HepG2 (cell line): ENCODE data around the gene RAPGEF6. TPM values are rescaled to one million over a fixed set of nuclear protein-coding genes. Genes with fewer than 3 reads are reported as not detected.

Experiments used
- RFX5 ChIP-seq: IDR thresholded peaks from 2 replicates; pipeline ENCODE4 v1.6.1; 2011; ENCODE audit warnings: low read depth, low read length, improper control_type of control experiment
- SKI ChIP-seq: fragments of 450-650 bp; IDR thresholded peaks from one replicate; pipeline ENCODE4 v1.6.1; 2018; ENCODE audit warnings: mild to moderate bottlenecking; ENCODE audit not compliant: partially characterized antibody
- SSRP1 ChIP-seq: IDR thresholded peaks from 2 replicates; pipeline ENCODE4 v1.6.1; 2016; ENCODE audit warnings: control low read depth
- TAF15 ChIP-seq: fragments of 200-400 bp; formaldehyde crosslinking; IDR thresholded peaks from one replicate; pipeline ENCODE4 v1.6.1; 2018; ENCODE audit warnings: mild to moderate bottlenecking, low read depth, low read length; ENCODE audit not compliant: poor library complexity, severe bottlenecking
- TBX3 ChIP-seq: fragments of 450-650 bp; IDR thresholded peaks from 2 replicates; pipeline ENCODE4 v1.6.1; 2017; ENCODE audit warnings: antibody characterized with exemption, mild to moderate bottlenecking, inconsistent platforms, borderline replicate concordance
- ZNF20 ChIP-seq: sonication (generic); formaldehyde crosslinking; IDR thresholded peaks from 2 replicates; pipeline ENCODE4 v1.4.0; 2020; ENCODE audit warnings: mild to moderate bottlenecking, moderate library complexity, missing genetic modification reagents
- ZNF296 ChIP-seq: sonication (generic); formaldehyde crosslinking; conservative IDR thresholded peaks from 2 replicates; pipeline ENCODE4 v1.5.0; 2020; ENCODE audit warnings: mild to moderate bottlenecking, missing genetic modification reagents
- ZNF44 ChIP-seq: sonication (generic); formaldehyde crosslinking; IDR thresholded peaks from 2 replicates; pipeline ENCODE4 v1.5.1; 2020; ENCODE audit warnings: mild to moderate bottlenecking, missing genetic modification reagents
- ZSCAN21 ChIP-seq: sonication (generic); formaldehyde crosslinking; IDR thresholded peaks from 2 replicates; pipeline ENCODE4 v1.8.0; 2022; ENCODE audit warnings: mild to moderate bottlenecking, missing genetic modification reagents, moderate library complexity, borderline replicate concordance
- polyA plus RNA-seq, 8 experiments: library from polyadenylated mRNA; depleted of rRNA in 3 of 8; stranded (reverse) in 7 of 8; unstranded in 1 of 8; fragments of >200 nt; fragmentation: Illumina TruSeq in 4 of 8; extraction: Trizol in 4 of 8; gene quantifications; 2 replicates each; pipeline versions ENCODE4 v1.2.1 to v1.2.3, GENCODE V29; 2011 to 2016; ENCODE audit warnings: low read depth in 4 of 8, missing spikeins in 1 of 8, mixed read lengths in 1 of 8; ENCODE audit not compliant: insufficient read depth in 1 of 8
- total RNA-seq, 5 experiments: library from RNA; depleted of rRNA; stranded (reverse); fragments of >200 nt; fragmentation: Illumina TruSeq; extraction: Trizol; gene quantifications; 2 replicates each; pipeline ENCODE4 v1.2.3, GENCODE V29; 2016; ENCODE audit warnings: low read depth in 1 of 5
- TF ChIP-seq, protein P1 (sequence below): sonication (generic); formaldehyde crosslinking; IDR thresholded peaks from 2 replicates; pipeline ENCODE4 v1.5.0; 2020; ENCODE audit warnings: mild to moderate bottlenecking, missing genetic modification reagents, borderline replicate concordance
- TF ChIP-seq, protein P2 (sequence below): sonication (generic); formaldehyde crosslinking; IDR thresholded peaks from 2 replicates; pipeline ENCODE4 v1.5.1; 2020; ENCODE audit warnings: missing genetic modification reagents, mild to moderate bottlenecking, borderline replicate concordance
- TF ChIP-seq, protein P3 (sequence below): sonication (generic); formaldehyde crosslinking; IDR thresholded peaks from 2 replicates; pipeline ENCODE4 v1.9.0; 2021; ENCODE audit warnings: missing genetic modification reagents, mild to moderate bottlenecking, borderline replicate concordance
- TF ChIP-seq, protein P4 (sequence below): sonication (generic); formaldehyde crosslinking; IDR thresholded peaks from 2 replicates; pipeline ENCODE4 v1.4.0; 2020; ENCODE audit warnings: mild to moderate bottlenecking, low read depth, missing genetic modification reagents
- TF ChIP-seq, protein P5 (sequence below): sonication (generic); formaldehyde crosslinking; IDR thresholded peaks from 2 replicates; pipeline ENCODE4 v1.4.0; 2020; ENCODE audit warnings: missing genetic modification reagents

Gene RAPGEF6
- total and polyA plus RNA-seq, 2 of the 13 experiments (the other 11 are each of a cell fraction or from before 2014, with no cell fraction given): 7.7 to 24.6 TPM

DNA sequence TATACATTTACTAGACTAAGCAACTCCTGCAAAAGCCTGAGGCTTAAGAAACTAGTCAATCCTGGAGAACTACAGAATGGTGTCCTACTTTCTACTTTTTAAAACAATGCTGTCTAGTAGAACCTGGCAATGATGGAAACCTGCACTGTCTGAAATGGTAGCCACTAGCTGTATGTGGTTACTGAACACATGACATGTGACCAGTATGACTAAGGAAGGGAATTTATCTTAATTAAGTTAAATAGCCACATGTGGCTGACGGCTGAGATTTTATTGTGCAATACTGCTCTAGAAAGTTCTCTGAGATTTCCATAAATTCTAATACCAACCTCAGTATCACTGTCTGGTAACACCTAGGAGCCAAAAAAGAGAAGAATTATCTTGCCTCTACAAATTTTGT is 44.9 kb upstream of the RAPGEF6 start (continued):
- TF ChIP-seq, protein P1, sequence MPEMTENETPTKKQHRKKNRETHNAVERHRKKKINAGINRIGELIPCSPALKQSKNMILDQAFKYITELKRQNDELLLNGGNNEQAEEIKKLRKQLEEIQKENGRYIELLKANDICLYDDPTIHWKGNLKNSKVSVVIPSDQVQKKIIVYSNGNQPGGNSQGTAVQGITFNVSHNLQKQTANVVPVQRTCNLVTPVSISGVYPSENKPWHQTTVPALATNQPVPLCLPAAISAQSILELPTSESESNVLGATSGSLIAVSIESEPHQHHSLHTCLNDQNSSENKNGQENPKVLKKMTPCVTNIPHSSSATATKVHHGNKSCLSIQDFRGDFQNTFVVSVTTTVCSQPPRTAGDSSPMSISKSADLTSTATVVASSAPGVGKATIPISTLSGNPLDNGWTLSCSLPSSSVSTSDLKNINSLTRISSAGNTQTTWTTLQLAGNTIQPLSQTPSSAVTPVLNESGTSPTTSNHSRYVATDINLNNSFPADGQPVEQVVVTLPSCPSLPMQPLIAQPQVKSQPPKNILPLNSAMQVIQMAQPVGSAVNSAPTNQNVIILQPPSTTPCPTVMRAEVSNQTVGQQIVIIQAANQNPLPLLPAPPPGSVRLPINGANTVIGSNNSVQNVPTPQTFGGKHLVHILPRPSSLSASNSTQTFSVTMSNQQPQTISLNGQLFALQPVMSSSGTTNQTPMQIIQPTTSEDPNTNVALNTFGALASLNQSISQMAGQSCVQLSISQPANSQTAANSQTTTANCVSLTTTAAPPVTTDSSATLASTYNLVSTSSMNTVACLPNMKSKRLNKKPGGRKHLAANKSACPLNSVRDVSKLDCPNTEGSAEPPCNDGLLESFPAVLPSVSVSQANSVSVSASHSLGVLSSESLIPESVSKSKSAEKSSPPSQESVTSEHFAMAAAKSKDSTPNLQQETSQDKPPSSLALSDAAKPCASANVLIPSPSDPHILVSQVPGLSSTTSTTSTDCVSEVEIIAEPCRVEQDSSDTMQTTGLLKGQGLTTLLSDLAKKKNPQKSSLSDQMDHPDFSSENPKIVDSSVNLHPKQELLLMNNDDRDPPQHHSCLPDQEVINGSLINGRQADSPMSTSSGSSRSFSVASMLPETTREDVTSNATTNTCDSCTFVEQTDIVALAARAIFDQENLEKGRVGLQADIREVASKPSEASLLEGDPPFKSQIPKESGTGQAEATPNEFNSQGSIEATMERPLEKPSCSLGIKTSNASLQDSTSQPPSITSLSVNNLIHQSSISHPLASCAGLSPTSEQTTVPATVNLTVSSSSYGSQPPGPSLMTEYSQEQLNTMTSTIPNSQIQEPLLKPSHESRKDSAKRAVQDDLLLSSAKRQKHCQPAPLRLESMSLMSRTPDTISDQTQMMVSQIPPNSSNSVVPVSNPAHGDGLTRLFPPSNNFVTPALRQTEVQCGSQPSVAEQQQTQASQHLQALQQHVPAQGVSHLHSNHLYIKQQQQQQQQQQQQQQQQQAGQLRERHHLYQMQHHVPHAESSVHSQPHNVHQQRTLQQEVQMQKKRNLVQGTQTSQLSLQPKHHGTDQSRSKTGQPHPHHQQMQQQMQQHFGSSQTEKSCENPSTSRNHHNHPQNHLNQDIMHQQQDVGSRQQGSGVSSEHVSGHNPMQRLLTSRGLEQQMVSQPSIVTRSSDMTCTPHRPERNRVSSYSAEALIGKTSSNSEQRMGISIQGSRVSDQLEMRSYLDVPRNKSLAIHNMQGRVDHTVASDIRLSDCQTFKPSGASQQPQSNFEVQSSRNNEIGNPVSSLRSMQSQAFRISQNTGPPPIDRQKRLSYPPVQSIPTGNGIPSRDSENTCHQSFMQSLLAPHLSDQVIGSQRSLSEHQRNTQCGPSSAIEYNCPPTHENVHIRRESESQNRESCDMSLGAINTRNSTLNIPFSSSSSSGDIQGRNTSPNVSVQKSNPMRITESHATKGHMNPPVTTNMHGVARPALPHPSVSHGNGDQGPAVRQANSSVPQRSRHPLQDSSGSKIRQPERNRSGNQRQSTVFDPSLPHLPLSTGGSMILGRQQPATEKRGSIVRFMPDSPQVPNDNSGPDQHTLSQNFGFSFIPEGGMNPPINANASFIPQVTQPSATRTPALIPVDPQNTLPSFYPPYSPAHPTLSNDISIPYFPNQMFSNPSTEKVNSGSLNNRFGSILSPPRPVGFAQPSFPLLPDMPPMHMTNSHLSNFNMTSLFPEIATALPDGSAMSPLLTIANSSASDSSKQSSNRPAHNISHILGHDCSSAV (CRISPR knock-in tag): no peak
- TF ChIP-seq TBX3 (no peak), ZNF20 (no peak), RFX5 (no peak), SKI (no peak), ZSCAN21 (CRISPR knock-in tag) (no peak), ZNF296 (CRISPR knock-in tag) (no peak), SSRP1 (no peak), TAF15 (no peak), ZNF44 (CRISPR knock-in tag) (no peak)
- TF ChIP-seq, protein P2, sequence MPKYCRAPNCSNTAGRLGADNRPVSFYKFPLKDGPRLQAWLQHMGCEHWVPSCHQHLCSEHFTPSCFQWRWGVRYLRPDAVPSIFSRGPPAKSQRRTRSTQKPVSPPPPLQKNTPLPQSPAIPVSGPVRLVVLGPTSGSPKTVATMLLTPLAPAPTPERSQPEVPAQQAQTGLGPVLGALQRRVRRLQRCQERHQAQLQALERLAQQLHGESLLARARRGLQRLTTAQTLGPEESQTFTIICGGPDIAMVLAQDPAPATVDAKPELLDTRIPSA (CRISPR knock-in tag): no peak
- TF ChIP-seq, protein P3, sequence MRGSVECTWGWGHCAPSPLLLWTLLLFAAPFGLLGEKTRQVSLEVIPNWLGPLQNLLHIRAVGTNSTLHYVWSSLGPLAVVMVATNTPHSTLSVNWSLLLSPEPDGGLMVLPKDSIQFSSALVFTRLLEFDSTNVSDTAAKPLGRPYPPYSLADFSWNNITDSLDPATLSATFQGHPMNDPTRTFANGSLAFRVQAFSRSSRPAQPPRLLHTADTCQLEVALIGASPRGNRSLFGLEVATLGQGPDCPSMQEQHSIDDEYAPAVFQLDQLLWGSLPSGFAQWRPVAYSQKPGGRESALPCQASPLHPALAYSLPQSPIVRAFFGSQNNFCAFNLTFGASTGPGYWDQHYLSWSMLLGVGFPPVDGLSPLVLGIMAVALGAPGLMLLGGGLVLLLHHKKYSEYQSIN: no peak
- TF ChIP-seq, protein P4, sequence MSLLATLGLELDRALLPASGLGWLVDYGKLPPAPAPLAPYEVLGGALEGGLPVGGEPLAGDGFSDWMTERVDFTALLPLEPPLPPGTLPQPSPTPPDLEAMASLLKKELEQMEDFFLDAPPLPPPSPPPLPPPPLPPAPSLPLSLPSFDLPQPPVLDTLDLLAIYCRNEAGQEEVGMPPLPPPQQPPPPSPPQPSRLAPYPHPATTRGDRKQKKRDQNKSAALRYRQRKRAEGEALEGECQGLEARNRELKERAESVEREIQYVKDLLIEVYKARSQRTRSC: no peak
- TF ChIP-seq, protein P5, sequence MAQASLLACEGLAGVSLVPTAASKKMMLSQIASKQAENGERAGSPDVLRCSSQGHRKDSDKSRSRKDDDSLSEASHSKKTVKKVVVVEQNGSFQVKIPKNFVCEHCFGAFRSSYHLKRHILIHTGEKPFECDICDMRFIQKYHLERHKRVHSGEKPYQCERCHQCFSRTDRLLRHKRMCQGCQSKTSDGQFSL (CRISPR knock-in tag): no peak
